GM10248 (cell line): Measurements from ENCODE around the gene KIRREL3.

Experiments
- CTCF ChIA-PET: fragments of 300-600 bp; sonication (Branson Sonifier 250); formaldehyde crosslinking; extraction: SDS; loops from one replicate; lab custom pipeline; 2021; ENCODE audit warnings: antibody characterized with exemption; lab: Yijun Ruan, JAX
- POLR2A ChIA-PET: fragments of 350-650 bp; sonication (Branson Sonifier 250); formaldehyde crosslinking; extraction: SDS; loops from one replicate; lab custom pipeline; 2020; ENCODE audit warnings: antibody characterized with exemption; lab: Yijun Ruan, JAX
- DNase-seq: peaks from one replicate; pipeline ENCODE4 v3.0.0; 2012; ENCODE audit errors: extremely low spot score
- CTCF ChIP-seq: IDR thresholded peaks from 2 replicates; pipeline ENCODE4 v1.5.1; 2012; ENCODE audit warnings: mild to moderate bottlenecking, low read depth; ENCODE audit errors: extremely low read depth, missing control alignments, control extremely low read depth

Gene KIRREL3

DNA sequence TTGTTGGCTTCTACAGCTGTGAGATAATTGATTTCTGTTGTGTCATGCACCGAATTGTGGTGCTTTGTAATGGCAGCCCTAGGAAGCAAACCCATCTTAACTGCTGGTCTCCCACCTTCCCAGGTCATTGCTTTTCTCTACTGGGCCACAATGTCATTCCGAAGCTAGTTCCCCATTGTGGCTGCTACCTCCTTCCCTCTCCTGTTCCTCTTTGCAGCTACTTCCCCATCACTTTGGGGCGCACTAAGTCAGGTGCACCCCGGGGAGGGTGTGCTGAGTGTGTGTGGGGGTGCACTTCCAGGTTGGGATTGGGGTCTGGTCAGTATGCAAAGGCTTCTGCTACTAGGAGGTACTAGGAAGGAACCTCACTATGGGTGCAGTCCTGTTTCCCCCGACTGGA, 535.8 kb downstream of the KIRREL3 start:
- ChIA-PET POLR2A (interaction anchor here (0.7 kb wide), 1 partner anchor 873 kb away, joined by 3 read pairs; no protein-coding TSS in a partner anchor), CTCF (interaction anchor here (1.1 to 11.4 kb wide), 2 partner anchors 16 to 19 kb away, joined by 3 to 72 read pairs; no protein-coding TSS in a partner anchor)
- no peak for DNase-seq
- no peak for TF ChIP-seq CTCF

DNA sequence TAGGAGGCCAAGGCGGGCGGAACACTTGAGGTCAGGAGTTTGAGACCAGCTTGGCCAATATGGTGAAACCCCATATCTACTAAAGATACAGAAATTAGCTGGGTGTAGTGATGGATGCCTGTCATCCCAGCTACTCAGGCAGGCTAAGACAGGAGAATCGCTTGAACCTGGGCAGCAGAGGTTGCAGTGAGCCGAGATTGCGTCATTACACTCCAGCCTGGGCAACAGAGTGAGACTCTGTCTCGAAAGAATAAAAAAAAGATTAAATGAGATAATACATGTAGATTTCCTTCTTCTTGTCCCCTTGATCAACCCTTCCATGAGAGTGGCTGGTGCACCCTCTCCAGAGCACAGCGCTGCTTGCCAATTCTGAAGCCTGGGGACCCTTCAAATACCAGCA, 538.1 kb downstream of the KIRREL3 start:
- no peak for TF ChIP-seq CTCF
- POLR2A ChIA-PET: no interaction called here
- no peak for DNase-seq
- CTCF ChIA-PET: interaction anchor here (11.4 kb wide), 1 partner anchor 18 kb away, joined by 72 read pairs; no protein-coding TSS in a partner anchor

GRCh38 chr11:126461996-126462395, 538.6 kb downstream of the KIRREL3 start:
- TF ChIP-seq CTCF: no peak
- POLR2A ChIA-PET: no interaction called here
- CTCF ChIA-PET: interaction anchor here (11.4 kb wide), 1 partner anchor 18 kb away, joined by 72 read pairs; no protein-coding TSS in a partner anchor
- DNase-seq: no peak

DNA sequence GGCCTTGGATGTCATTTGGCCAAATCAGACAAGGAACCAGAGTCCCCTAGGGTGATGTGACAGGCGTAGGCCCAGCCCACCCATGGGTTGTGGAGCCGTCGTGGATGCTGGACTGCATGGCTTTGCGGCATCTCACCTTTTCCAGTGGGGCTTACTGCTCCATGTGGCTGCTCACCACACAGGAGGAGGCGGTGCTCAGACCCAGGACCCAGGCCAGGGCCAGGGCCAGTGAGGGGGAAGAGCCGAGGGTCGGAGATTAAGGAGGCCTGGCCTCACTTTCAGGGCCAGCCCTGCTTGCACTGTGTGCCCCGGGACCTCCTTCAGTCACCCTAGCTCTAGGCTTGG, 539.5 kb downstream of the KIRREL3 start:
- no peak for DNase-seq
- CTCF ChIA-PET: interaction anchor here (11.4 kb wide), 1 partner anchor 19 kb away, joined by 72 read pairs; no protein-coding TSS in a partner anchor
- POLR2A ChIA-PET: no interaction called here
- TF ChIP-seq CTCF: no peak

DNA sequence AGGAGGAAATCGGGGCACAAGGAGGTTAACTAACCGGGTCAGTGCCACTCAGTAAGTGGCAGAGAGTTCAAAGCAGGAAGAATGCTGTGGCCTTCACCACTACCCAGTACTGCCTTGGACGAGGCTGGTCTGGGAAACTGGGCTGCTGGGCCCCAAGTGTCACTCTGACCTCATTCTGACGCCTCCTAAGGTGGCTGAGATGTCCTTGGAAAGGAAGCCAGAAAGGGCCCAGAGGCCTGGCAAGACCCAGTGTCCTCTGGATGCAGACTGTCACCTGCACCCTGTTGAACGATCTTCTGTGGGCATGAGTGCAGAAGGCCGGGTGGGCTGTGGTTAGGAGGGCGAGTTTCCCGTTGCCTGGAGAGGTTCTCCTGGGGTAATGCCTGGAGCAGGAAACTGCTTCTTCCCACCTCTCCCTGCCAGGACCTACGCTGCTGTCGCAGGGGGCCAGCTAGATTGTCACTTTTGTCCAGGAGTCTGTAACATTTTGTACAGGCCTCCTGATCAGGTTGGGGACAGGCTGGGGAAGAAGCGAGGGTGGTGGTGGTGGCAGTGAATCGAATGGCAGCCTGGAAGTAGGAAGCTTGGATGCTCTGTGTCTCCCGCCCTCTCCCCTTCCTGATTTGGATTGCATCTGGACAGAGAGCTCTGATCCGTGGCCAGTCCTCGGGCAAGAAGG, 540.0 kb downstream of the KIRREL3 start:
- ChIA-PET POLR2A (no interaction called here), CTCF (interaction anchor here (11.4 kb wide), 1 partner anchor 20 kb away, joined by 72 read pairs; no protein-coding TSS in a partner anchor)
- no peak for TF ChIP-seq CTCF
- DNase-seq: no peak

DNA sequence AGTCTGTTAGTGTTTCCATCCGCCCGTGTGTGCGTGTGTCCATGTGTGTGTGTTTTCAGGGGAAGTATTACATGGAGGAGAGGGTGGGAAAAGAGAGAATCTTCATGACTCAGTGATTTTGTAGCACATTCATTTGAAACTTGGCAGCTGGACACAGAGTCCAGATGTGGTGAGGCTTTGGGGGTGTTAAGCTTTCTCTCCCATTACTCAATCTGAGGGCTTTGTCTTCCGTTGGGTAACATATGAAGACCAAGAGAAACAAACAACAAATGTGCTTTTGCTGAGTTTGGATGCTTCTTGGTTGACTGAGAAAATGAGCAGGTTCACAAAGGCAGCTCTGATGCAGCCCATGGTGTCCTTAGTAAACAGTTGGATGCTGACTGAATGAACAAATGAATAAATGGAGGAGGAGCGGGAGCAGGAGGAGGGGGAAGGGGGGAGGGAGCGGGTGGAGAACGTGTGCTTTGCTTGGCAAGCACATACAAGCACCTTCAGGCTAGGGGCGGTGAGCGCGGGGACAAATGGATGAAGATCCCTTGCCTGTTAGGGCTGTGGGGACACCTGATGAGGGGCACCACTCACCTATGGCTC, 540.8 kb downstream of the KIRREL3 start:
- no peak for DNase-seq
- CTCF ChIA-PET: interaction anchor here (11.4 kb wide), 1 partner anchor 21 kb away, joined by 72 read pairs; no protein-coding TSS in a partner anchor
- POLR2A ChIA-PET: no interaction called here
- no peak for TF ChIP-seq CTCF
